GM21360 (cell line): ENCODE data around the gene CCDC6.
"Not testable (repeated sequence)": the region's sequence is repeated elsewhere in the genome, so short reads cannot be mapped to it uniquely, and the experiment has no call there.

ENCODE experiments used
- ATAC-seq: cut with Tn5 transposase; IDR thresholded peaks from one replicate; pipeline ENCODE4 v1.9.1; 2021; ENCODE audit warnings: mild to moderate bottlenecking, moderate library complexity; ENCODE audit not compliant: unreplicated experiment

CCDC6 gene

DNA sequence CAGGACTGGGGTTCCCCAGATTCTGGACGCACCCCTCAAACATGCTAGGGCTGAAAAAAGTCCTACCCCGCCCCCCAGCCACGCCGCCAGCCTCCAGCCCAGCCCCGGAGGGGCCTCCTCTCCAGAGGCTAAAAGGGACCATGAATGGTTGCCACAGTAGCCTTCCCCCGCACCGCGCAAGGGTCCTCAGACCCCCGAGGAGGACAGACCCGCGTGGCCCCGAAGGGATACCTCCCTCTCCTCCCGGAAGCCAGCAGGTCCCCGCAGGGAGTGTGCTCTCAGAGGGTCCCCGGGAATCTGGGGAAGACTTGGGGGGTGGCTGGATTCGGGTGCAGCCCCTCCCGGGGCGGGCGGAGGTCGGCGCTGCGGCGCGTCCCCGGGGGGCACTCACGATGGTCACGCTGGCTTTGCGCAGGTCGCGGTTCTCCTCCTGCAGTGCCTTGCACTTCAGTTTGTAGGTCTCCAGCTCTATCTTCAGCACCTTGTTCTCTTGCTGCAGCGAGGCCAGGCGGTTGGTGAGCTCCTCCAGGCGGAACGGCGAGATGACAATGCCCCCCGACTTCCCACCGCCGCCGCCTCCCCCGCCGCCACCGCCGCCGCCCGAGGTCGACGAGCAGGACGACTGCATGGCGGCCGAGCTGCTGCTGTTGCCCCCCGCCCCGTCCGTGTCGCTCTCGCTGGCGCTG lies 482 bp downstream of the CCDC6 start:
- peak; percentile 1 for ATAC-seq

DNA sequence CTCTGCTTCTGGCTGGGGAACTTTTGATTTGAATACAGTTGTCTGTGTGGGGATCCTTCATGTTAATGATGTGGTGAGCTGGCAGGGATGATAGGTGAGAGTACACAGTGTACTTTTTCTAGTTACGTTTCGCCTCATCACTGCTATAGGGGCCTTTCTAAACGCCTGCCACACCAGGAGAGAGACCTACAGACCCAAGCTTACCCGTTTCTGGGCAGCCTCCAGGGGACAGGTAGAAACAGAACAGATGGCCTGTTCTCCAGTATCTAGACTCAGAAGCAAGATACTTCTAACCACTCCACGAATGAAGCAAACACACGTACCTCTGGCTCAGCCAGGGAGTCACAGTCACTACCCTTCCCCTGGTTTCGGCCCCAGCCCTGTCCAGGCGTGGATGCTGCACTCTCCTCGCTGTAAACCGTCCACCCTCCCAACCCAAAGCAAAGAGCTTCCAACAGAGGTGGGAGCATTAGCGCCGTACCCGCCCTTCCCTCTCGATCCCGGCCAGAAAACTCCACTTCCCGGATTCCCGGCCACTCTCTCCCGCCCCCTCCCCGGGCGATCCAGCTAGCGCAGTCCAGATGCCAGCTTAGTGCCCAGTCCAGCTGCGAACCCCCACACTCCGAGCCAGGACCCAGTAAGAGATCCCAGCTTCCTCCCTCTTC lies 1.2 kb downstream of the CCDC6 start:
- ATAC-seq = peak; percentile 44

DNA sequence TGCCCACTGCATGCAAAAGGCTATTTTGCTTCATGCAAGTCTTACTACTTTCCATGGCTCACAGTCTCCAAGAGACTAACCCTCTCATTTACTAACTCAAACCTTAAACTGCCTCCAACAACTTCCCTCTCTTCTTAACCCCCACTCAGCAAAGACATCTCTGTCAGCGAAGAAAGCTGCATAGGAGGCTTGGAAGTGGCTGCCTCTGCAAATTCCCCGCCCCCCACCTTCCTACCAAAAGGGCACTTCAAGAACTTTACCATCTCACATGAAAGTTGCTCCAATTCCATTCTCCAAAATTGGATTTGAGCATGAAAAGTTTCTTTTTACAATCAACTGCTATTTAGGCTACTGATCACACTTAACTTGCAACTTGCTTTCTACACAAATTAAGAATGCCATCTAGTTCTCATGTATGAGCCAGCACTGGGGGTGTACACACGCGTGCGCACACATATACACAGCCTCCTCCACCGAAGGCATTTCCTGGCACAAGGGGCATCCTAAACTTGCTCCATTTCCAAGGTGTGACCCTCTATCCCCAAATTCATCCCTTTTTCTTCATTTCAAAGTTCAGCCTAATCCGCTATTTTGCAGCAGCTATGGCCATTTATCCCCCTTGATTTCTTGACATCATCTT lies 1.8 kb downstream of the CCDC6 start:
- ATAC-seq = no peak

DNA sequence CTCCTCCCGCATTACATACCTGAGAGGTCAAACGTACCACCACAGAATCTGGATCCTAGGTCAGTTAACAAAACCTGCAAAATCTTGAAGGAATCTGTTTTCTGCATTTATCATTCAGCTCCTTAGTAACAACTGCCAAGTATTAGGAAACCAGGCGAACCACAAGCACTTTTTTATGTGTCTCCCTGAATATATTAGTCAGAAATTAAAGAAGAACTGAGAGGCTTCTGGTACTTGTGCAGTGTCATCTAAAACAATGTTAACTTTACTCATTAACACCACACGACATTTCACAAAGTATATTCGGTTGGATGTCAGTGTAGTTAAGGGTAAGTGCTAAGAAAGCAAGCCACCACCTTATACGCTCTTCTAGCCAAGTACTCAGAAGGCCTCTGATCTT lies 2.5 kb downstream of the CCDC6 start:
- no peak for ATAC-seq

DNA sequence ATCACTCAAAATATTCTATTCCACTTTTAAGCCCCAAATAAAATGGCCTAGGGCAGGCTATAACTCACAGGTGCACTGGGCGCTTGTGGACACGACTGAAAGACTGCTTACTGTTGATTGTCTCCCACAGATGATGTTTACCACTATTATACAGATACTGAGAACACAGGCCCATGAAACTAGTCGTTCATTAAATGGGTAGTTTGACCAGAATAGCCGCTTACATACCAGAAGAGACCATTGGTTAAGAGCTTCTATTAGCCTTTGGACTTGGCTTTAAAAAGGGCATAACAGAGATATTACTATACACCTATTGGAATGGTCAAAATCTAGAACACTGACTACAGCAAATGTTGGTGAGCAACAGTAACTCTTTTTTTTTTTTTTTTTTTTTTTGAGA lies 4.3 kb downstream of the CCDC6 start:
- ATAC-seq = no peak

DNA sequence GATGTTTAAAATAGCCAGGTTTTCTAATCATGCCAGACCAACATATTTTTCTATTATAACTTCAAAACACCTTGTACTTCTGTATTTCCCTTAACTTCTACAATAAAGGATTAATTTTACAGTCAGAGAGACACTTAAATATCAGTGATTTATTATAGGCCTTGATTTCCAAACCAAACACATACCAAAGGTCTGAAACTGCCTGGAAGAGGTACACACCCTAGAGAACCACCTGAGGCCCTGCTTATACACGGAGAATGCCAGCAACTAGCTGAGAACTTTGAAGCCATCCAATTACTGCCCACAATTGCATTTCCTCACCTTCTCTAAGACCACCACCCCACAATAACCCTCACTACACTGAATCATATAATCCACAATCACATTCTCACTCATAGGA lies 4.9 kb downstream of the CCDC6 start:
- ATAC-seq = no peak

DNA sequence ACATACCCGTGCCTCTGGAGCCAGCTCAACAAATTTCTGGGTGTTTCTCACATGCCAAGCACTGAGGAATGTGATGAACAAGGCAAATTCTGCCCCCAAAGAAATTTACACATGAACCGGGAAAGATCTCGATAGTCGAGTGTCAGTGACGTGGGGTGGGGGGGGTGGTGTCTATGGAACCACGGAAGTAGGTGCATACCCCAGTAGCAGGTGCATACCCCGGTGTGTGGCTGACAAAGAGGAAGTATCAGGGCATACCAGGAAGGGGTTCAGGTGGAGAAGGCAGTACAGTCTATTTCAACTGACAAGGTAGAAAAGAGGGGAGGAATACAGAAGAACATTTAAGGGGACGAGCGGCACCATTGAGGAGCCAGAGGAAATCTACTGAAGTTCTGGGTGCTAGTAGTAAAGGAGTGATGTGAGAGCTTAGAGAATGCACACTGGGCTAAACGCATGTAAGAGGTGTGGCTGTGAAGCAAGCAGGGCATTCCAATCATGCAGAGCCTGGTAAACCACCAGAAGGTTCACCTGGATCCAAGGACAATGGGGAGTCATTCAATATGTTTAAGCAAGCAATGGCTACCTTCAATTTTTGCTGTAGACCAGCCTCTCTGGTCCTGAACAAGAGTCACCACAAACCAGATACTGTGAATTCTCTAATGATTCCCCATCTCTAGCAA lies 6.2 kb downstream of the CCDC6 start:
- no peak for ATAC-seq

DNA sequence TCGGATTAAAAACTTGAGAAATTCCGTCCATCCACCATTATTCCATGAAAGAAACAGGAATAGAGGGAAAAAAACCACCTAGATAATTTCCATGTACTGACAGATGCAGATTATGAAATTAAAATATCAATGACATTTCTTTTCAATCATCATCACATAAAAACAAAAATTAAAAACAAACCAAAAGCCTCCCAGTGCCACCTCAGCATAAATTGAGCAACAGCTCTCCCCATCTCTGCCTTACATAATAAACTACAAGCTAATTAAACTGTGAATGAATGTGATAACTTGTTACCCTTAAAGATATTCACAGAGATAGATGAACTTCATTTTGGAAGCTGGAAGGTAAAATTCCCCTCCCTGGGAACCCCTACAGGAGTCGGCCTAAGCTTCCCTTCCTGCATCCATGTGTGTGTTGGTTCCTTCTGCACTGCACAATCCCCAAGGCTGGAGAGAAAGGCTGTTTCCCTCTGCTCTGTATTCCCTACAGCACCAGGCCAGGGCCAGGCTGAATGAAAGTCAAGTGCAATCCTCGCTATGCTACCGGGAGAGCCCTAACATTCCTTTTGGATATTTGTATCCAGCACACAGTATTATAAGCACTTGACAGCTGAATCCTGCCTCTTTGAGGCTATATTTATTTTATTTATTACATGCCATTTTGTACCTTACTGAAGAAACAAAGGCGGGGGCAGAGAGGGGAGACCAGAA lies 8.1 kb downstream of the CCDC6 start:
- ATAC-seq = no peak

DNA sequence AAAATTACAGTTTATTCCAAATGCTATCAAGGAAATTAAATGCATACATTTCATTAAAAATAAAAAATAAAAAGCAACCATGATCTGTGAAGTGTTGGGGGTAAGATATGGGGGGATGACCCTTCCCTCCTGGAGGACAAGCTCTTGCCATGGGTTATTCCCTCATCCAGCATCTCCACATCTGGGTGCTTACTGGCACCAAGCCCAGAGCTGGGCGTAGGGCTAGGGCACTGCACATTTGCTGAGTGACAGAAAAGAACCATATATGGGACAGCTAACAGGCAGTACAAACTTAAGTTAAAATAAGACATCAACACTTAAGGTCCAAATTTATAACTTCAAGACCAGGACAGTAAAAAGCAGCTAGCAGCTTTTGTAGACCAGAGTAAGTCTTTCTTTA lies 10.2 kb downstream of the CCDC6 start:
- ATAC-seq = no peak

DNA sequence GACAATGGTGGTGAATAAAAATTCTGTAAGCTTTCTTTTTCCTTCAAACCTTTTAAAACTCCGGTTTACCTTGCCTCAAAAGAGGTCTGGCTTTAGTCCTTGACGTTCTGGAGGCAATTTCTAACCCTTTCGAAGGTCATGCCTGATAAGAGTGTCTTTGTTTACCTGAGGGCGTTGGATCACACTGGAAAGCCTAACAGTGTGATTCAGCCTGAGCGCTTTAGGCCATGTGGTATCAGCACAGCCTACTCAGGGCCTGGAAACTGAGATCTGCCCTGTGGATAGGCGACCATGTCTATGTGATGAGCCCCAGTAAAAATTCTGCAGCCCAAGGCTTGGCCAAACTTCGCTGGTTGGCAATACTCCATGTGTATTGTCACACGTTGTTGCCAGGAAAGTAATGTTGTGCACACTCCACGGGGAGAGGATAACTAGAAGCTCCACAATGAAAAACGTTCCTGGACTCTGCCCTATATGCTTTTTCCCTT lies 10.7 kb downstream of the CCDC6 start:
- ATAC-seq = no peak

DNA sequence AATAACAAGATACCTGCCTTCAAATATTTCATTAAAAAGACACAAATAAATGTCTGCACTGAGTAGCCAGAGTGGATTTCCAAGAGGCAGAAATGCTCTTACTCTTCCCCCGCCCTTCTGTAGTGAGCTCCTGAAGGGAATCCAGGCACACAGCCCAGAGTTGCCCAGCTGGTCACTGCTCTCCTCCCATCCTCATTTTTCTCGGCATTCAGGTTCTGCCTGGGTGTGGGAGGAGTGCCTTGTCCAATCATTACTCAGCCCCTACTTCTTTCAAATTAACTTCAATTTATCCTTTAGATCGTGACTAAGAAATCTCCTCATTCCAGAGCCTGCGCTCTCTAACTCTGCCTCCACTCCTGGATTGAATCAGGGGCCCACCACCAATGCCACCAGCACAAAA lies 12.2 kb downstream of the CCDC6 start:
- ATAC-seq = no peak

DNA sequence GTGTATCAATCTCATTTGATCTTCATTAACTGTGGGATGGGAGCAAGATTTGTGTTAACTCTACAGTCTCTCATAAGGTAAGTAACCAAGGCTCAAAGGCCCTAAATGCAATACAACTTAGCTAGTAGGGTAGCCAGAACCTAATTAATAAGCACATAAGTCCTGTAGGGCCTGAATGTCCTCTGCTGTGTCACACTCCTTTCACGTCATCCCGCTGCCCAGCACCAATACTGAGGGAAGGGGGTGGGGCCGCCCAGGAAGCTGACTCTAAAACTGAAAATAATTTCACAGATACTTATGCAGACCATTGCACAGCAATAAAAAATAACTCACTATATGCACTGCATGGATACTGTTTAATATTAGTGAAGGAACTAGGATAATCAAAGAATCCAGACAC lies 13.7 kb downstream of the CCDC6 start:
- ATAC-seq = no peak

DNA sequence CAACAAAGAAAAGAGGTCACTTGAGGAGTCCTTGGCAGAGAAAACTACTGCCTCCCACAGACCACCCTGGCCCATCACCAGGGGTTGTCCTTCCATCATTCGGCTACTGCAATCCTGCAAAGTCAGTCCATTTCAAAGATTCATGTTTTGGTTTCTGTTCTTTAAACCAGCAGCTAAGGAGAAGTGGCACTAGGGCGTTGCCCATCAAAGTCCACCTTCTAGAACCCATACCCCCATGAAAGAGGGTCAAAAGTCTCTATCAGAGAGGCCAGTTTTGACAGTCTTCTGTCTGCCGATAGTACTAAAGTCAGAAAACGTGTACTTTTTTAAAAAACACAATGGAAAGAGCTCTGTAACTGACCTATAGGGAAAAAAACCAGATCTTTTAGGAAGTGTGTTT lies 14.4 kb downstream of the CCDC6 start:
- no peak for ATAC-seq

DNA sequence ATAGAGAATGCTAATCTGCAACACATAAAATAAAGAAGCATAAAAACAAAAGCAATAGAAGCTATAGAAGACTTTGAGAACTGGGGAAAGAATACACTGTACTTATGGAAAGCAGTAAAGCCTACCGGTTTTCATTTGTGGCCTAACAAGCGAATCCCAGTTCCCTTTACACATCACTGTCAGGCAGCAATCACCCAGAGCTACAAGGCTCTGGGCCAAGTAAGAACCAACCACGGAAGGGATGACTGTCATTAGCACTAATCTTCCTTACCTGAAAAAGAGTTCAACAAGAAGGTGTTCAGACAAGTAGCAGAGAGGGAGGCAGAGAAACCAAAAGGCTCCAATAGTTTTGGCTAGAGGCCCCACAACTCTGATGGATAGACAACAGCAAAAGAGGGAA lies 15.0 kb downstream of the CCDC6 start:
- no peak for ATAC-seq

DNA sequence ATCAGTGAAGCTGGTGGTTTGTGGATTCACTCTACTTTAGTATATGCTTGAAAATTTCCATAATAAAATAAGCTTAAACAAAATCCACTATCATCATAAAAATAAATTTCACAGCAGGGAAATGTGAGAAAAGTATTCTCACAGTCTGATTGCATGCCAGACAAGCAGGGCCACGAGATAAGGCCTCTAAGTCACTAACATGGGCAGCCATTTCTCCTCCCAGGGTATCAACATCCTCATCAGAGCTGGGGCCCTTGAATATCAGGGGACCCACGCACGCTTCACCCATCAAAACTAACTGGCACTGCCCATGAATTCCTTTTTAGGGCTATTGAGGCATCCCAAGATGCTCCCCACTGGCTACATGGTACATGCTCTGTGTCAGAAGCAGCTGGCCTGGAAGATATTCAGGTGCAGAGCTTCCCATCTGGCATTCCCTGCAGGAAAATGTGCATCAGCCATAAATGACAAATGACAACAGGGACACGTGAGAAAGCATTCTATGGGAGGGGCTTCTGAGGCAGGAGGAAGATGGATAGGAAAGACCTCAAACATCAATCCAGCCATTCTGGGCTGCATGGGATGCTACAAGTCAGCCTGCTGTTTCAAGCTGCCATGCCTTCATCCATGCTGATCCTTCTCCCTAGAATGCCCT lies 17.4 kb downstream of the CCDC6 start:
- ATAC-seq = no peak

DNA sequence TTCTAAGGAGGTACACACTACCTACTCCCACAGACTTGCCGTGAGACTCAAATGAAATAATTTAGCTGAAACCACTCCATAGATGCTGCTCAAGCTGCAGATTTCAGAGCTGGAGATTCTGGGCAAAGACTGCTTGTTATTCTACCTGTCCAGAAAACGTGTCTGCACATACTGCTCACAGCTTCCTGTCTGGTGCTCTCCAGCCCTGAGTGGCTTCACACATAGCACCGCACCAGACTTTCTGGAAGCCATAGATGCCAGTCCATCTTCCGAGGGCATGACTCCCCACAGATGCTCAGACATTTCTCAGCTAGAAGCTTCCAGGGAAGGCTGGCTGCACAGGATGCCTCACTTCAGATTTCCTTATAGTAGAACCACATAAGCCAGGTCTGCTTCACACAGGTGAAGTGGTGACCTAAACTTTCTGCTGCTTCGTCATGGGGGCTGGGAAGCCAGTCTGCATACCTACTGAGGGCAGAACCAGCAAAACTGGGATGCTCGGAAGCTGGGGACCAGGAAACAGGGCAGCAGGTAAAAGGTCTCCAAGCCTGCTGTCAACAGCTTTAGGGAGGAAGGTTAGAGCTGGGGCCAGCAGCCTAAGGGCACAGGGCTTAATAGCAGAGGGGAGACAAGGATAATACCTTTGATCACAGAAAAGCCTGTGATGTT lies 18.2 kb downstream of the CCDC6 start:
- ATAC-seq = no peak

DNA sequence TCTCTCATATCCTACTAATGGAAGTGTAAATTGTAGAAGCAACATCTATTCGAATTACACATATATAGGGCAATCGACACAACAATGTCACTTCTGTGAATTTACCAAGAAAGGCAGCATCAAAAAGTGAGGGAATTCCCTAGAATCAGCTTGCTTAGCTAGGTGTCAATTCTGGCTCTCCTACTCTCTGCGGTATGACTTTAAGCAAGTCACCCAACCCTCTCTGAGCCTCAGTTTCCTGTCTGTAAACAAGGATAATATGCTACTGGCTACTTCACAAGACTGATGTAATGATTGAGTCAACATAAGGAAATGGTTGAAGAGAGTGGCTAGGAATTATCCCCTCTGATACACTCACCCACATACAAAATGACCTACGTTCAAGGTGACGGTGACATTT lies 19.4 kb downstream of the CCDC6 start:
- ATAC-seq = no peak

DNA sequence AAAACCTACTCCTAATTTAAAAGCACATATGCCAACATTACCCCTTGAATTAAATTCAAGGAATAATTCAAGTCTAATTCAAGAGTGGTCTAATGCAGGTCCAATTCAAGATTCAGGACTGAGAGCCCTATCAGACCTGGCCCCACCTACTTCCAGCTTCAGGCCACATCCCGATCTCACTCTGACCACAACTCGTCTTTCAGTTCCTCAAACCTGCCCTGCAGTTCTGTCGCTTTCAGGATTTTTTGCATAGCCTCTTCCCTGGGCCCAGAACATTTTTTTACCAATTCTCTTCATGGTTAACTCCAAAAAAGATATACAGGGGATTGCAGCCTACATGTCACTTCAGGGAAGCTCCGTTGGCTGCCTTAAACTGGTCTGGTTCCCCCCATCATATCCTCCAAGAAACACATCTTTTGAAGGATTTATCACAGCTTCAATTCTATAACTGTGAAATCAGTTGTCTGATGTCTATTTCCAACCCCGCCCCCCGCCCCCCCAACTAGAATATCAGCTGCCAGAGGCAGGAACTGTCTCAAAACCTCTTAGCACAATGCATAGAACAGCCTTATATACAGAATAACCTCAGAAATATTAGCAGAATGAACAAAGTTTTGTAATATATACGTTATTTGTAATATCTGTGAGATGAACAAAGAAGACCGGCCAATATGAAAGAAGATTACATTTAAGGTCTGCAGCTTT lies 20.8 kb downstream of the CCDC6 start:
- peak; percentile 69 for ATAC-seq

DNA sequence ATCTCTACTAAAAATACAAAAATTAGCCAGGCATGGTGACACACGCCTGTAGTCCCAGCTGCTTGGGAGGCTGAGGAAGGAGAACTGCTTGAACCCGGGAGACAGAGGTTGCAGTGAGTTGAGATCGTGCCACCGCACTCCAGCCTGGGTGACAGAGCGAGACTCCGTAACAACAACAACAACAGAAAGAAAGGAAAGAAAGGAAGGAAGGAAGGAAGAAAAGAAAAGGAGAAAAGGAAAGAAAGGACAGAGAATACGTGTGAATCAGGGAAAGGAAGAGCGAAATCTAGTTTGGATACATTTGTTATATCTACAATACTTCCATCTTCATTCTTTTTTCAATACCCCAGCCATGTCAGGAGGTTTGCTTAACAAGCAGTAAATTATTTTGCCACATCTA lies 21.5 kb downstream of the CCDC6 start:
- ATAC-seq = not testable (repeated sequence)
